ENCODE measurements around the gene APBB2.

The APBB2 gene

GRCh38 chr4:41257257-41257901 is 43.0 kb upstream of the APBB2 start:
- TF ChIP-seq, protein P1, sequence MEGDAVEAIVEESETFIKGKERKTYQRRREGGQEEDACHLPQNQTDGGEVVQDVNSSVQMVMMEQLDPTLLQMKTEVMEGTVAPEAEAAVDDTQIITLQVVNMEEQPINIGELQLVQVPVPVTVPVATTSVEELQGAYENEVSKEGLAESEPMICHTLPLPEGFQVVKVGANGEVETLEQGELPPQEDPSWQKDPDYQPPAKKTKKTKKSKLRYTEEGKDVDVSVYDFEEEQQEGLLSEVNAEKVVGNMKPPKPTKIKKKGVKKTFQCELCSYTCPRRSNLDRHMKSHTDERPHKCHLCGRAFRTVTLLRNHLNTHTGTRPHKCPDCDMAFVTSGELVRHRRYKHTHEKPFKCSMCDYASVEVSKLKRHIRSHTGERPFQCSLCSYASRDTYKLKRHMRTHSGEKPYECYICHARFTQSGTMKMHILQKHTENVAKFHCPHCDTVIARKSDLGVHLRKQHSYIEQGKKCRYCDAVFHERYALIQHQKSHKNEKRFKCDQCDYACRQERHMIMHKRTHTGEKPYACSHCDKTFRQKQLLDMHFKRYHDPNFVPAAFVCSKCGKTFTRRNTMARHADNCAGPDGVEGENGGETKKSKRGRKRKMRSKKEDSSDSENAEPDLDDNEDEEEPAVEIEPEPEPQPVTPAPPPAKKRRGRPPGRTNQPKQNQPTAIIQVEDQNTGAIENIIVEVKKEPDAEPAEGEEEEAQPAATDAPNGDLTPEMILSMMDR (IDR thresholded peaks at IDR 0.05) = no peak
- H3K4me1 ChIP-seq (ENCODE audit: control insufficient read depth in 1 of 2, insufficient read depth in 1 of 2, low read depth in 1 of 2, low read length in 1 of 2) = peaks cover 0 to 11% of the 10 kb centered on the region in 2 experiments
- H3K36me3 ChIP-seq = no peaks in the 10 kb centered on the region
- H3K27ac ChIP-seq = no peak overlapping the region
- peak overlapping the region in 1 of 2 experiments; percentile 49 for H3K4me3 ChIP-seq (ENCODE audit: low read depth in 1 of 2, low read length in 1 of 2)
- no peaks in the 10 kb centered on the region for H3K9me3 ChIP-seq
- H3K27me3 ChIP-seq = peaks cover 89% of the 10 kb centered on the region

- TF ChIP-seq, protein P1 (IDR thresholded peaks at IDR 0.05) = no peak
- peaks cover 0 to 11% of the 10 kb centered on the region in 2 experiments for H3K4me1 ChIP-seq (ENCODE audit: control insufficient read depth in 1 of 2, insufficient read depth in 1 of 2, low read depth in 1 of 2, low read length in 1 of 2)
- H3K4me3 ChIP-seq (ENCODE audit: low read depth in 1 of 2, low read length in 1 of 2) = peak within 1 kb of the TSS in 1 of 2 experiments; percentile 49
- H3K36me3 ChIP-seq = no peaks in the 10 kb centered on the region
- peaks cover 95% of the 10 kb centered on the region for H3K27me3 ChIP-seq
- H3K9me3 ChIP-seq = no peaks in the 10 kb centered on the region
- no peak within 1 kb of the TSS for H3K27ac ChIP-seq
Observed at GRCh38 chr4:41256740-41257256, 42.5 kb upstream of the APBB2 start, which contains the start of gene UCHL1. TSS of gene UCHL1 (plus strand) at chr4:41256928. CDS start at chr4:41256977, 49 bp downstream.

DNA sequence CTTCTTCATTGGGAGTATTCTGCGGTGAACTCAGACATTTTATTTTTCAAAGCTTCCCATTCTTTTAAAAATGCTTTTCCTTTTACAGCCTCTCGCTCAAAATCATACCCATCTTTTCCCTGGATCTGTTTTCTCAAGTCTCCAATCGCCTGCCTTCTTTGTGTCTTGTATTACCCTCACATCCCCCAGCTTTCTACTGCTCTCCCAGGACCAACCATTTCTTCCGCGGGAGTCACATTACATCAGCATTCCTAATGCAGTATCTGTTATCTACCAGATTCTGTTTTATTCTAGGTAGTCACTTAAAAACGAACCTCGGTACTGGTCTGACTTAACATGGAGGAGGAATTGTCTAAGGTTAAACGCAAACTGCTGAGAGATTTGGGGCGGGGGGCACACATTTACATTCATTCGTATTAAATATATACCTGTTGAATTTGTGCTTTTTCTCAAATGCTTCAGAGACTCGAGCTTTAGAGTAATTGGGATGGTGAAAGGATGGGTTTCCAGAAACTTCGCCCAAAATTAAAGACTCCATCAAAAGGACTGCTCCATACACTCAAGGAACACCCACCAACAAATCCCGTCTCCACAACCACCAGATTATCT is 41.9 kb upstream of the APBB2 start:
- Histone ChIP-seq H3K9me3 (no peaks in the 10 kb centered on the region), H3K27ac (no peak overlapping the region), H3K36me3 (no peaks in the 10 kb centered on the region), H3K4me1 (ENCODE audit: control insufficient read depth in 1 of 2, insufficient read depth in 1 of 2, low read depth in 1 of 2, low read length in 1 of 2) (peaks cover 0 to 11% of the 10 kb centered on the region in 2 experiments), H3K27me3 (peaks cover 99% of the 10 kb centered on the region), H3K4me3 (ENCODE audit: low read depth in 1 of 2, low read length in 1 of 2) (peak overlapping the region in 1 of 2 experiments; percentile 49)
- TF ChIP-seq, protein P1 (IDR thresholded peaks at IDR 0.05) = no peak

- Histone ChIP-seq H3K9me3 (no peaks in the 10 kb centered on the region), H3K4me3 (ENCODE audit: low read depth in 1 of 2, low read length in 1 of 2) (no peak overlapping the region), H3K27me3 (peaks cover 44% of the 10 kb centered on the region), H3K36me3 (no peaks in the 10 kb centered on the region), H3K4me1 (ENCODE audit: control insufficient read depth in 1 of 2, insufficient read depth in 1 of 2, low read depth in 1 of 2, low read length in 1 of 2) (no peaks in the 10 kb centered on the region), H3K27ac (no peak overlapping the region)
- TF ChIP-seq, protein P1 (IDR thresholded peaks at IDR 0.05) = no peak
Observed at GRCh38 chr4:41245983-41246382, 31.6 kb upstream of the APBB2 start.

DNA sequence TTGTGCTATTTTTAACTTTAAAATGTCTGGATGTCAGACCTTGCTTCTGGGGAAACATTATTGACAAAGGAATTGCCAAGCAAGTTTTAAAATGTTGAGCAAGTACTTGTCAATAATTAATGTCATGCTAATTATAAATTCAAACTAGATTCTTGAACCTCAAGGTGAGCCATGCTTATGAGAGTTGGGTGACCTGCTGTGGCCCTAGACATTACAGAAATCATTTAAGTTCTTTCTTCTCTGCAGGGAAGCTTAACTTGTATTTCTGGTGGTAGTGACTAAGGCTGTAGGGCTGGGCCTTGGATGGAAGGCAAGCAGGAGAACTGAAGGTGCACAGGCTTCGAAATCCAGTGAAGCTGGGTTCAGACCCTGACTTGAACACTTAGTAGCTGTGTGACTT is 27.6 kb upstream of the APBB2 start:
- no peak overlapping the region for H3K27ac ChIP-seq
- H3K36me3 ChIP-seq = no peaks in the 10 kb centered on the region
- H3K27me3 ChIP-seq = peaks cover 18% of the 10 kb centered on the region
- H3K4me1 ChIP-seq (ENCODE audit: control insufficient read depth in 1 of 2, insufficient read depth in 1 of 2, low read depth in 1 of 2, low read length in 1 of 2) = no peaks in the 10 kb centered on the region
- H3K4me3 ChIP-seq (ENCODE audit: low read depth in 1 of 2, low read length in 1 of 2) = no peak overlapping the region
- TF ChIP-seq, protein P1 (IDR thresholded peaks at IDR 0.05) = no peak
- H3K9me3 ChIP-seq = no peaks in the 10 kb centered on the region

Measured in neutrophil (primary cell).